Measurements from ENCODE around the gene DACT3. TPM values are rescaled to one million over a fixed set of nuclear protein-coding genes. Genes with fewer than 3 reads are reported as not detected.

DACT3 gene
- total RNA-seq, 2 experiments from 2014 or later = 0.42 TPM

- ATAC-seq = no peak
- no peak overlapping the region for H3K4me3 Mint-ChIP-seq
- ChIA-PET CTCF (interaction anchor here (1.0 to 2.4 kb wide), 3 partner anchors 11 to 36 kb away, joined by 3 to 8 read pairs (median 3); no protein-coding TSS in a partner anchor), POLR2A (no interaction called here)
- H3K27me3 Mint-ChIP-seq (ENCODE audit: low read depth) = no peaks in the 10 kb centered on the region
- DNase-seq = no peak
- H3K27ac Mint-ChIP-seq = peak overlapping the region; percentile 1
- H3K9me3 Mint-ChIP-seq (ENCODE audit: insufficient read depth) = no peaks in the 10 kb centered on the region
- peaks cover 80% of the 10 kb centered on the region for H3K36me3 Mint-ChIP-seq (ENCODE audit: low read depth)
- no peaks in the 10 kb centered on the region for H3K4me1 Mint-ChIP-seq (ENCODE audit: low read depth)
These were observed 32.1 kb upstream of the DACT3 start for GRCh38 chr19:46692918-46693722.

- no peak overlapping the region for H3K4me3 Mint-ChIP-seq
- peaks cover 79% of the 10 kb centered on the region for H3K36me3 Mint-ChIP-seq (ENCODE audit: low read depth)
- POLR2A ChIA-PET = interaction anchor here (0.5 kb wide), 1 partner anchor 52 kb away, joined by 3 read pairs; no protein-coding TSS in a partner anchor
- DNase-seq (no peak), ATAC-seq (no peak)
- no peaks in the 10 kb centered on the region for H3K9me3 Mint-ChIP-seq (ENCODE audit: insufficient read depth)
- H3K27ac Mint-ChIP-seq = no peak overlapping the region
- CTCF ChIA-PET = interaction anchor here (1.5 to 2.4 kb wide), 3 partner anchors 12 to 57 kb away, joined by 5 to 8 read pairs (median 6); no protein-coding TSS in a partner anchor
- no peaks in the 10 kb centered on the region for H3K27me3 Mint-ChIP-seq (ENCODE audit: low read depth)
- H3K4me1 Mint-ChIP-seq (ENCODE audit: low read depth) = no peaks in the 10 kb centered on the region
These were observed 31.0 kb upstream of the DACT3 start for GRCh38 chr19:46691948-46692347.

- H3K36me3 Mint-ChIP-seq (ENCODE audit: low read depth) = peaks cover 73% of the 10 kb centered on the region
- H3K27ac Mint-ChIP-seq = no peak overlapping the region
- DNase-seq (no peak), ATAC-seq (no peak)
- no peaks in the 10 kb centered on the region for H3K27me3 Mint-ChIP-seq (ENCODE audit: low read depth)
- no peaks in the 10 kb centered on the region for H3K9me3 Mint-ChIP-seq (ENCODE audit: insufficient read depth)
- ChIA-PET POLR2A (interaction anchor here (0.7 to 1.0 kb wide), 2 partner anchors 22 to 24 kb away, joined by 3 read pairs; no protein-coding TSS in a partner anchor), CTCF (interaction anchor here (0.7 to 2.4 kb wide), 5 partner anchors 13 to 1942 kb away, joined by 3 to 8 read pairs (median 5); no protein-coding TSS in a partner anchor)
- no peak overlapping the region for H3K4me3 Mint-ChIP-seq
- peaks cover under 1% of the 10 kb centered on the region for H3K4me1 Mint-ChIP-seq (ENCODE audit: low read depth)
These were observed 30.1 kb upstream of the DACT3 start for GRCh38 chr19:46691104-46691503.

- Mint-ChIP-seq H3K4me3 (no peak overlapping the region), H3K9me3 (ENCODE audit: insufficient read depth) (no peaks in the 10 kb centered on the region), H3K27ac (no peak overlapping the region), H3K36me3 (ENCODE audit: low read depth) (peaks cover 70% of the 10 kb centered on the region), H3K4me1 (ENCODE audit: low read depth) (peaks cover 4% of the 10 kb centered on the region), H3K27me3 (ENCODE audit: low read depth) (no peaks in the 10 kb centered on the region)
- CTCF ChIA-PET = no interaction called here
- no peak for ATAC-seq
- POLR2A ChIA-PET = interaction anchor here (1.1 to 1.8 kb wide), 2 partner anchors 17 to 24 kb away, joined by 5 to 6 read pairs; no protein-coding TSS in a partner anchor
- DNase-seq = no peak
These were observed 28.4 kb upstream of the DACT3 start for GRCh38 chr19:46689358-46689757.

GRCh38 chr19:46687438-46688145, 26.6 kb upstream of the DACT3 start:
- ChIA-PET POLR2A (interaction anchor here (1.8 kb wide), 1 partner anchor 18 kb away, joined by 5 read pairs; no protein-coding TSS in a partner anchor), CTCF (interaction anchor here (0.8 to 1.5 kb wide), 3 partner anchors 16 to 41 kb away, joined by 3 to 5 read pairs (median 3); no protein-coding TSS in a partner anchor)
- Mint-ChIP-seq H3K27ac (no peak overlapping the region), H3K27me3 (ENCODE audit: low read depth) (no peaks in the 10 kb centered on the region), H3K36me3 (ENCODE audit: low read depth) (peaks cover 66% of the 10 kb centered on the region), H3K4me1 (ENCODE audit: low read depth) (peaks cover 4% of the 10 kb centered on the region), H3K4me3 (no peak overlapping the region), H3K9me3 (ENCODE audit: insufficient read depth) (no peaks in the 10 kb centered on the region)
- DNase-seq (no peak), ATAC-seq (no peak)

- Mint-ChIP-seq H3K4me3 (no peak overlapping the region), H3K27ac (peak overlapping the region; percentile 60), H3K9me3 (ENCODE audit: insufficient read depth) (no peaks in the 10 kb centered on the region), H3K36me3 (ENCODE audit: low read depth) (peaks cover 55% of the 10 kb centered on the region), H3K4me1 (ENCODE audit: low read depth) (peaks cover 4% of the 10 kb centered on the region), H3K27me3 (ENCODE audit: low read depth) (no peaks in the 10 kb centered on the region)
- DNase-seq (no peak), ATAC-seq (no peak)
- ChIA-PET POLR2A (no interaction called here), CTCF (interaction anchor here (0.6 to 1.0 kb wide), 2 partner anchors 17 to 19 kb away, joined by 4 to 5 read pairs; no protein-coding TSS in a partner anchor)
These were observed 24.2 kb upstream of the DACT3 start for GRCh38 chr19:46685189-46685588.

GRCh38 chr19:46678110-46678732, 17.2 kb upstream of the DACT3 start:
- ATAC-seq (peak; percentile 90), DNase-seq (peak; percentile 76)
- H3K27me3 Mint-ChIP-seq (ENCODE audit: low read depth) = no peaks in the 10 kb centered on the region
- H3K4me3 Mint-ChIP-seq = no peak overlapping the region
- peak overlapping the region; percentile 57 for H3K27ac Mint-ChIP-seq
- ChIA-PET CTCF (no interaction called here), POLR2A (no interaction called here)
- H3K36me3 Mint-ChIP-seq (ENCODE audit: low read depth) = peaks cover 76% of the 10 kb centered on the region
- peaks cover 17% of the 10 kb centered on the region for H3K4me1 Mint-ChIP-seq (ENCODE audit: low read depth)
- H3K9me3 Mint-ChIP-seq (ENCODE audit: insufficient read depth) = no peaks in the 10 kb centered on the region

GRCh38 chr19:46674416-46675178, 13.6 kb upstream of the DACT3 start:
- H3K4me1 Mint-ChIP-seq (ENCODE audit: low read depth) = peaks cover 13% of the 10 kb centered on the region
- peaks cover 69% of the 10 kb centered on the region for H3K36me3 Mint-ChIP-seq (ENCODE audit: low read depth)
- DNase-seq (no peak), ATAC-seq (no peak)
- ChIA-PET POLR2A (no interaction called here), CTCF (interaction anchor here (1.7 to 1.8 kb wide), 2 partner anchors 8 to 13 kb away, joined by 3 to 13 read pairs; partner anchors contain the start of gene DACT3)
- no peaks in the 10 kb centered on the region for H3K9me3 Mint-ChIP-seq (ENCODE audit: insufficient read depth)
- no peak overlapping the region for H3K4me3 Mint-ChIP-seq
- H3K27ac Mint-ChIP-seq = no peak overlapping the region
- H3K27me3 Mint-ChIP-seq (ENCODE audit: low read depth) = no peaks in the 10 kb centered on the region

- H3K4me3 Mint-ChIP-seq = no peak overlapping the region
- H3K9me3 Mint-ChIP-seq (ENCODE audit: insufficient read depth) = no peaks in the 10 kb centered on the region
- ChIA-PET POLR2A (no interaction called here), CTCF (interaction anchor here (3.4 kb wide), 1 partner anchor 9 kb away, joined by 14 read pairs; no protein-coding TSS in a partner anchor)
- DNase-seq (no peak), ATAC-seq (no peak)
- H3K36me3 Mint-ChIP-seq (ENCODE audit: low read depth) = peaks cover 37% of the 10 kb centered on the region
- peak overlapping the region; percentile 22 for H3K27ac Mint-ChIP-seq
- no peaks in the 10 kb centered on the region for H3K4me1 Mint-ChIP-seq (ENCODE audit: low read depth)
- no peaks in the 10 kb centered on the region for H3K27me3 Mint-ChIP-seq (ENCODE audit: low read depth)
These were observed 9.8 kb upstream of the DACT3 start for GRCh38 chr19:46670813-46671212.

GRCh38 chr19:46668662-46669061, 7.7 kb upstream of the DACT3 start:
- DNase-seq (no peak), ATAC-seq (no peak)
- H3K27ac Mint-ChIP-seq = no peak overlapping the region
- no peaks in the 10 kb centered on the region for H3K27me3 Mint-ChIP-seq (ENCODE audit: low read depth)
- peaks cover 18% of the 10 kb centered on the region for H3K36me3 Mint-ChIP-seq (ENCODE audit: low read depth)
- H3K4me1 Mint-ChIP-seq (ENCODE audit: low read depth) = no peaks in the 10 kb centered on the region
- no peaks in the 10 kb centered on the region for H3K9me3 Mint-ChIP-seq (ENCODE audit: insufficient read depth)
- no peak overlapping the region for H3K4me3 Mint-ChIP-seq
- POLR2A ChIA-PET = no interaction called here
- CTCF ChIA-PET = no interaction called here

GRCh38 chr19:46665072-46665471, 4.1 kb upstream of the DACT3 start:
- H3K27me3 Mint-ChIP-seq (ENCODE audit: low read depth) = peaks cover 6% of the 10 kb centered on the region
- no peak for ATAC-seq
- ChIA-PET POLR2A (no interaction called here), CTCF (interaction anchor here (7.6 kb wide), 1 partner anchor 48 kb away, joined by 350 read pairs; no protein-coding TSS in a partner anchor)
- no peaks in the 10 kb centered on the region for H3K9me3 Mint-ChIP-seq (ENCODE audit: insufficient read depth)
- no peak overlapping the region for H3K4me3 Mint-ChIP-seq
- no peaks in the 10 kb centered on the region for H3K36me3 Mint-ChIP-seq (ENCODE audit: low read depth)
- H3K4me1 Mint-ChIP-seq (ENCODE audit: low read depth) = peaks cover 14% of the 10 kb centered on the region
- DNase-seq = no peak
- H3K27ac Mint-ChIP-seq = no peak overlapping the region

Data from activated CD8-positive, alpha-beta T cell treated with anti-CD3 and anti-CD28 coated beads, Interleukin-2, amount 10 ng/mL, durations not matched to agents 7 days and 5 days (primary cell).